Measurements from ENCODE around the gene VPS37C. TPM values are rescaled to one million over a fixed set of nuclear protein-coding genes. Genes with fewer than 3 reads are reported as not detected.
"Not testable (repeated sequence)": the region's sequence is repeated elsewhere in the genome, so short reads cannot be mapped to it uniquely, and the experiment has no call there.

Gene VPS37C
- total RNA-seq, 1 donor from 2014 or later = 15.8 TPM

- Histone ChIP-seq H3K9me3 (replicated peaks) (peaks cover 4% of the 10 kb centered on the region), H3K27me3 (ENCODE audit: low read depth) (peaks cover 30% of the 10 kb centered on the region), H3K4me1 (no peaks in the 10 kb centered on the region), H3K4me3 (no peak overlapping the region), H3K36me3 (no peaks in the 10 kb centered on the region), H3K27ac (replicated peaks) (no peak overlapping the region)
- DNase-seq = no peak
- no peak for TF ChIP-seq CTCF (IDR thresholded peaks at IDR 0.05; ENCODE audit: borderline replicate concordance)
- intact Hi-C loops (cut with micrococcal nuclease) = no loop called here
Measured at GRCh38 chr11:61168042-61168688, 6.9 kb upstream of the VPS37C start.

GRCh38 chr11:61166331-61166730, 5.1 kb upstream of the VPS37C start:
- H3K27ac ChIP-seq (replicated peaks); H3K36me3 ChIP-seq; DNase-seq; H3K9me3 ChIP-seq (replicated peaks); H3K4me3 ChIP-seq; intact Hi-C loops (cut with micrococcal nuclease): not testable (repeated sequence)
- Histone ChIP-seq H3K27me3 (ENCODE audit: low read depth) (peaks cover 24% of the 10 kb centered on the region), H3K4me1 (peaks cover 11% of the 10 kb centered on the region)

GRCh38 chr11:61165785-61166184, 4.6 kb upstream of the VPS37C start:
- DNase-seq; intact Hi-C loops (cut with micrococcal nuclease); H3K4me3 ChIP-seq; H3K9me3 ChIP-seq (replicated peaks); H3K27ac ChIP-seq (replicated peaks); H3K36me3 ChIP-seq: not testable (repeated sequence)
- H3K27me3 ChIP-seq (ENCODE audit: low read depth) = peaks cover 24% of the 10 kb centered on the region
- peaks cover 17% of the 10 kb centered on the region for H3K4me1 ChIP-seq

GRCh38 chr11:61164606-61165424, 3.6 kb upstream of the VPS37C start:
- no peak for TF ChIP-seq CTCF (IDR thresholded peaks at IDR 0.05; ENCODE audit: borderline replicate concordance)
- H3K9me3 ChIP-seq (replicated peaks) = no peaks in the 10 kb centered on the region
- H3K27me3 ChIP-seq (ENCODE audit: low read depth) = peaks cover 24% of the 10 kb centered on the region
- intact Hi-C loops (cut with micrococcal nuclease) = no loop called here
- H3K4me3 ChIP-seq = no peak overlapping the region
- no peak for DNase-seq
- H3K27ac ChIP-seq (replicated peaks) = no peak overlapping the region
- H3K36me3 ChIP-seq = no peaks in the 10 kb centered on the region
- peaks cover 26% of the 10 kb centered on the region for H3K4me1 ChIP-seq

- H3K27ac ChIP-seq (replicated peaks) = no peak overlapping the region
- no peaks in the 10 kb centered on the region for H3K36me3 ChIP-seq
- no peak overlapping the region for H3K4me3 ChIP-seq
- H3K4me1 ChIP-seq = peaks cover 34% of the 10 kb centered on the region
- no peaks in the 10 kb centered on the region for H3K9me3 ChIP-seq (replicated peaks)
- intact Hi-C loops (cut with micrococcal nuclease) = no loop called here
- peaks cover 17% of the 10 kb centered on the region for H3K27me3 ChIP-seq (ENCODE audit: low read depth)
- DNase-seq = no peak
- no peak for TF ChIP-seq CTCF (IDR thresholded peaks at IDR 0.05; ENCODE audit: borderline replicate concordance)
Measured at GRCh38 chr11:61163714-61164605, 2.7 kb upstream of the VPS37C start.

GRCh38 chr11:61163021-61163420, 1.8 kb upstream of the VPS37C start:
- no peak overlapping the region for H3K4me3 ChIP-seq
- peaks cover 7% of the 10 kb centered on the region for H3K27me3 ChIP-seq (ENCODE audit: low read depth)
- H3K9me3 ChIP-seq (replicated peaks) = no peaks in the 10 kb centered on the region
- intact Hi-C loops (cut with micrococcal nuclease) = no loop called here
- no peak overlapping the region for H3K27ac ChIP-seq (replicated peaks)
- peaks cover 40% of the 10 kb centered on the region for H3K4me1 ChIP-seq
- H3K36me3 ChIP-seq = no peaks in the 10 kb centered on the region
- TF ChIP-seq CTCF (IDR thresholded peaks at IDR 0.05; ENCODE audit: borderline replicate concordance) = no peak
- no peak for DNase-seq
